ENCODE measurements around the gene HNF1A.

The HNF1A gene

DNA sequence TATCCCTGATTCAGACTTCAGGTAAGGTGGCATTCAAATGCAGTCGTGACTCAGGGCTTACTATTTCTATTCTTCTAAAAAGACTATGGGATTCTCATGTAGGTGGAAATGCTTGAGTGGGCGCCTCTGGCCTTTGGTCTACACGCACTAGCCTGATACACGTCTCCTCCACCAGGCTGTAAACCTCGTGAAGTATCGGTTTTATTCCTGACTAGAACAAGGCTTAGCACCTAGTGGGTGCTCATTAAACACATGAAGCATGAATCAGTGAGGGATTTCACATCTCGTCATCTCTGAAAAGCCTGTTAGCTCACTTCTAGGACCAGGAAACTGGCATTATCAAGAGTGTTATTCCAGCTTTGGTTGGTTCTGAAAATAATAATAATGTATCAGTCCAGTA lies 17.7 kb upstream of the HNF1A start:
- DNase-seq: no peak

DNA sequence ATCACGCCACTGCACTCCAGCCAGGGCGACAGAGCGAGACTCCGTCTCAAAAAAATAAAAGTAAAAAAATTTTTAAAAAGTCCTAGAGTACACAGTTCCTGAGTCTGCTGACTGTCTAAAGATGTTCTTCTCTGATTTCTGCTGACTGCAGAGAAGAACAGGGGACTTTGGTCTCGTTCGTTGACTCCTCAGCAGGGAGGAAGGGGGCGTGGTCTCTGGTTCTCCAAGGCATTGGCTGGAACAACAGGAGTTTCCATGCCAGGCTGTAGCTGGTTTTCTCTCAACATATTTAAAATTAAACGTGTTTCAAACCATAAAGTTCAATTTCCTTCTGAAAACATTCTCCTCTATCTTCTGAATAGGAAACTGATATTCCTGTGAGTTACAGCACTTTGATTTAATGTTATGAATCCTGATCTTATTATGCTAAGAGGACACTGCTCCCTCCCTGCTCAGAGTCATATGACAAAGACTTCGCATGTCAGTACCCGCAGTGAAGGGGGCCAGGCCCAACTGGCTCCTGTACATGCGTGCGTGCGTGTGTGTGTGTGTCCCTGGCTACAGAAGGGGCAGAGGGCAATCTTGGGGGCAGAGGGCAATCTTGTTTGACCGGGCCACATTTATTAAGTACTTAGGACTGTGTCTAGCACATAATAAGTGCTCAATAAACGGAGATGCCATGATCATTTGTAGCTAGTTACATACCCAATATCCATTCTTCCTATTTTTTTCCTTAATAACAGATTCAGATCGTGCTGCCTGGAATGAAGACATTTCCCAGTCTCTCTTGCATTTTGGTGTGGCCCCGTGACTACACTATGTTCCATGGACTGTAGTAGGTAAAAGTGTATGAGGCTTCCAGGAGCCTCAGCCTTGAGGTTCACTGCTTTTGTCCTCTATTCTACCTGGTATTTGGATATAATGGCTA lies 16.5 kb upstream of the HNF1A start:
- DNase-seq: no peak

DNA sequence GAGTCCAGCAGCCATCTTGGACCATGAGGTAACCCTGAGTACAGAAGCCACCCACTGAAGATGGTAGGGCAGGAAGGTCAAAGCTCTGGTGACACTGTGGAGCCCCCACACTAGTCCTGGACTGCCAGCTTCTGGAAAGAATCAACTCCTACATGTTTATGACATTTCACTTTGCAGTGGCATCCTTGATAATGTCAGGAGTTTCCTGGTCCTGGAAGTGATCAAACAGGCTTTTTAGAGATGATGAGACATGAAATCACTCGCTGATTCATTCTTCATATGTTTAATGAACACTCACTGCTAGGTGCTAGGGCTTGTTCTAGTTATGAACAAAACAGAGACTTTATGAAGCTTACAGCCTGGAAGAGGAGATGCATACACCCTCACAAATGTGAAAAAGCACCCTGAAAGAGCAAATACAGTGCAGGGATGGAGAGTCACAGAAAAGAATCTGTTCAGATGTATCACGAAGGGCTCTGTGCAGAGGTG lies 15.8 kb upstream of the HNF1A start:
- DNase-seq: no peak

- no peak for DNase-seq
These were observed 14.0 kb upstream of the HNF1A start for GRCh38 chr12:120964298-120964697.

GRCh38 chr12:120965534-120966091 lies 12.7 kb upstream of the HNF1A start:
- DNase-seq: no peak

DNA sequence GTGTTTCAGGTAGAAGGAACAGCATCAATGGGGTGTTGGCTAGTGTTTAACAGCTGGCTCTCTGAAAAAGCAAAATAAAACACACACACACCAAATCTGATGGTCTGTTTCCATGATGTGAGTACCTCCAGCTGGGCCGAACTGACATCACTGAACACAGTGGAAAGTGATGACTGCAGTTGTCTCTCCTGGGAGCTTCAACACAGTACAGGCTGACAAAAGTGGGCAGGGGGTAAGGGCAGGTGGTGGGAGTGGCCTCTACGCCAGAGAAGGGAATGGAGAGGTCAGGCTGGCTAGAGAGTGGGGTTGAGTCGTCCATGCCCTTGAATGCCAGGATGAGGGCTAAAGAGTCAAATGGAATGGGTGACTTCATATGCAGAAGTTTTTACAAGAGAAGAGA lies 8.0 kb upstream of the HNF1A start:
- no peak for DNase-seq

DNA sequence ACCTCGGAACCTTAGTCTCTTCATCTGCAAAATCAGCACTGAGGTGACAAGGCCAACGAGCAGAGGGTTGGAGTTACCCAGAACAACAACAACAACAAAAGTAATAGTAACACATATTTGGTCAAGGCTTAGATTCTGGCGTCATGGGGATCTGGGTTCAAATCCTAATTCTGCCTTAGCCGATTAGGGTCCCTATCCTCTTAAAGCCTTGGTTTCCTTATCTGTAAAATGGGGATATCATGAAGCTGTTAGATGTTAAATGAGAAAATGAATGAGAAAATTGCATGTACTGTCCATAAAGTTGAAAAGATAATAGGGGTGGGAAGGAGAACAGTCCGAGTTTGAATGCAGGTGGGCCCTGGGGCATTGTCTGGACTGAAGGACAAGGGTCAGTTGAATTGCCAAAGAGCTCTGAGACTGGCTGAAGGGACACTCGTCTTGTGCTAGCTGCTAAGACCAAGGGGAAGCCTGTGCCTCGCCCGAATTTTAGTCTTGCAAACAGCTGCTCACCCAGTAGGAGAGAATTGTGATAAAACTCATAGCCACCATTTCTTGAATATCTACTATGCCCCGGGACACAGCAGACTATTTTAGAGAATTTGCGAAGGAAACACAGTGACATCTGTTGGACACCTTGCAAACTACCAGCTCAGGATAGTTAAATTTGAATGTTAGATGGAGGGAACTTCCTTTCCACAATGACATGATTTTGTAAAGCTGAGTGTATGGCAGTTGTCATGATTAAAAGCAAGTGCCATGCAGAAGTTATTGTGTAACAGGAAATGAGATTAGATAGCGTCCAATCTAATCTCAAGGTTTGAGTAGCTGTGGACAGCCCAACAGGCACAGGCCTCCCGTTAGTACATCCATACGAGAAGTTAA lies 6.8 kb upstream of the HNF1A start:
- DNase-seq: no peak

DNA sequence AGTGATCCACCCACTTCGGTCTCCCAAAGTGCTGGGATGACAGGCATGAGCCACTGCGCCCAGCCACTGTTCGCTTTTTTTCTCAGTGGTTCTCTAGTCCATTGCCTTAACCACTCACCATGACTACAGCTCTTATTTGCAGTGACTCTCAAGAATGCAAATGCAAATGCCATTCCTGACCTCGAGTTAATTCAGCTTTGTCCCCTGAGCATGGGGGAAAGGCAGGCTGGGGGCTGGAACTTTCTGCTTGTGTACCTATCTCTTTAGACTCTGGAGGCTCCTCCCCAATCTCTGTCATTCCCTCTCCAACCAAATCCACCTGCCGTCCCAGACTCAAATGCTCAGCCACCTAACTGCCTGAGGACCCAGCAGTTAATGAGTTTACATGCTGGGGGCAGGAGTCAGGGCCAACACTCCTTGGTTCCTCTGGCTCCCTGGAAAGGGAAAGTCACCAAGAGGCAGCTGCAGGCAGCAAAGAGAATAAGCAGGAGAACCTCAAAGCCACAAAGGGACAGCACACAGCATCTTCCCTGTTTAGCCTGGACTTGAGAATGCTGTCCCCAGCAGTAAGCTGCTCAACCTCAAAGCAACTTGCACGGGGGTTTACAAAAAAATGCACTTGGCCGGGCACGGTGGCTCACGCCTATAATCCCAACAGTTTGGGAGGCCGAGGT lies 5.3 kb upstream of the HNF1A start:
- DNase-seq: no peak

DNA sequence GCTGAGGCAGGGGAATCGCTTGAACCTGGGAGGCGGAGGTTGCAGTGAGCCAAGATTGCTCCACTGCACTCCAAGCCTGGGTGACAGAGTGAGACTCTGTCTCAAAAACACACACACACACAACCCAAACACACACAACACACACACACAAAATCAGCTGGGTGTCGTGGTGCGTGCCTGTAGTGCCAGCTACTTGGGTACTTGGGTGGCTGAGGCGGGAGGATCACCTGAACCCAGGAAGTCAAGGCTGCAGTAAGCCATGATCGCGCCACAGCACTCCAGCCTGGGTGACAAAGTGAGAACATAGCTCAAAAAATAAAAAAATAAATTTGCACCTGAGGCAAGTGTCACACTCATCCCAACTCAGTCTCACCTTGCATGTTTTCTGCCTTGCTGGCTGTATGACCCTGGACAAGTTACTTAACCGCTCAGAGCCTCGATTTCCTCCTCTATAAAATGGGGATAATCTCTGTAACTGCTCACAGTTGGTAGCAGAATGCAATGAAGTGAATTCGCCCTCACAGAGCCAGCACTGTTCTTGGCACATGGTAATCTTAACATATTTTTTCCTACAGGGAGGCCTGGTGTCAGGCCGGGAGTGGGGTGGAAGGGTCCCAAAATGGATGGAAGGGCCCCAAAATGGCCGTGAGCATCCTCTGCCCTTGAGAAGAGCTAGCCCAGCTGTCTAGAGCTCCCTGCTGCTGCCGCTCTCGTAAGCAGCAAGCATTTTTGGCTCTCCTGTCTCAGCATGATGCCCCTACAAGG lies 630 bp upstream of the HNF1A start:
- DNase-seq: no peak

DNA sequence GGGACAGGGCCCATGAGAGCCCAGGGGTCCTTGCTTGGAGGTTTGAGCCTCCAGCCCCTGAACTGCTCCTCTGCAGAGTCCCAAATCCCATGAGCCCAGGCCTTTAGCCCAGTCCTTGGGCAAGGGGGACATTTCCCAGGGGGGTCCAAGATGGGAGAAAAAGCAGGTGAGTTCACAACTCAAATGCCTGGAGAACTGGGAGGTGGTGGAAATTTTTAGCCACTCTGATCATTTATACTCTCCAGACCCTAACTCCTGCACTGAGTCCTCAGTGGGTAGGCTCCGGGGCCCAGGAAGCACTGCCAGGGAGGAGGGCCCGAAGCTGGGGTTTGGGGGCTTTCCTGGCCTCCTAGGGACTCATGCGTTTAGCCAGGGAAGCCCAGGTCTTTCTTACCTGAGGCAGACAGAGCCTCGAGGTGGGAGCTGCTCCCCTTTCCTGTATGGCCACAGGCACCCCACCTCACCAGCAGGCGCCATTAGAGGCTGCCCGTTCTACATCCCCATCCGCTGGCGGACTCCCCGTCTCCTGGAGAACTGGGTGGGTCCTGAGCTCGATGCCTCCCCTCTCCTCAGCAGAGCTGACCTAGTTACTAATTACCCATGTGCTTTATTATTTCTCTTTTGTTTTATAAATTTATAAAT lies 998 bp downstream of the HNF1A start:
- DNase-seq: no peak

DNA sequence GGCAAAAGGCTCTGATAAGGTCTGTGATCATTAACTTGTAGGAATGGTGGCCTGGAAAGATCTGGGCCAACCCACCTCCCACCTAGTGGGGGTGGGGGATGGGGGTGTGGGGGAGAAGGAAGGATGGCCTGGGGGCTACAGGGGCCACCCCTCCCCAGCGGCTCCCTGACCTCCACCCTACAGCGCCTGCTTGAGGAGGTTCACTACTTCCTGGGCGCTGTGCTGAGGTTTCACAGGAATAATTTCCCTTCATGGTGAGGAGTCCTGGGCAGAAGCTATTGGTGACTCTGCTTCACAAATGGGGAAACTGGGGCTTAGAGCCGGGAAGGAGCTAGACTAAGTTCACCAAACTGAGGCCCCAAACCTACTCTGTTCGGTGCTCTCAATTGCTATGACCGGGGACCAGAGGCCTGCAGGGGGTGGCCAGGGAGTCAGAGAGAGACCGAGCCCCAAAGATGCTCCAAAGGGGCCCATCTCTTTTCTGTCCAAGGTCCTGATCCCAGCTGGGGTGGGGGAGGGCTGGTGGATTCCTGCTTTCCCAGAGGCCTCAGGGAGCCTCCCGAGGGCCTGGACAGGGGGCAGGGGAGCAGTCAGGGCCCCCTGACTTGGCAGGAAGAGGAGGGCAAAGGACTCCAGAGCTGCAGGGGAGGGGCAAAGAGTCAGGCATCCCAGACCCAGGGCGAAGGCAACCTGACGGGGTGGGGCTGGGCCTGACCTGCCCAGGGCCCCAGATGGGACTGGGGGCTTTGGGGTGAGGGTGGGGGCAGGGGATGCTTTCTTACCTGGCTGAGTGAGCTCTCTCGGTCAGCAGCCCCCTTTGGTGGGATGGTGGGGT lies 1.7 kb downstream of the HNF1A start:
- DNase-seq: no peak

DNA sequence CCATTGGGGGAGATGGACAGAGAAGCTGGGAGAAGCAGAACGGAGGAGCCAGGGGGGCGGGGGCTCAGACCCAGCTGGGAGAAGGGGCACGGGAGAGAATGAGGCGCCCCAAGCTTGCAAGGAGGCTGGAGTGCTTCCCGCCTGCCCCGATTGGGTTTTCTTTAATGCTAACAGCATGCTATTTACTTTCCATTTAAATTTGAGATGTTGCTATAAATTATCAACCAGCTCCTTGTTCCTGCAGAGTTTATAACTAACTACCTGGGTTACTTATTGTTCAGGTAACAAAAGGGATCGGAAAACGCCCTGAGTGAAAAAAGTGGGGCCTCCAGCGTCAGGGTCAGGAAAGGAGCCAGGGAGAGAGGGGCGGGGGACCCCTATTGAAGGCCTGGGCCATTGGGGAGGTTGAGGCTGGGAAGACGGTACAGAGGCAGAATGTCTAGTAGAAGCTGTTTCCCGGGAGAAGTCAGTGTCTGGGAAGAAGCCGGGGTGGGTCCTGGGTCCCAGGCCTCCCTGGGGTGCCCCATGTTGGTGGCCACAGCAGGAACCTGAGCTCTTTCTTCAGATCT lies 2.5 kb downstream of the HNF1A start:
- no peak for DNase-seq

DNA sequence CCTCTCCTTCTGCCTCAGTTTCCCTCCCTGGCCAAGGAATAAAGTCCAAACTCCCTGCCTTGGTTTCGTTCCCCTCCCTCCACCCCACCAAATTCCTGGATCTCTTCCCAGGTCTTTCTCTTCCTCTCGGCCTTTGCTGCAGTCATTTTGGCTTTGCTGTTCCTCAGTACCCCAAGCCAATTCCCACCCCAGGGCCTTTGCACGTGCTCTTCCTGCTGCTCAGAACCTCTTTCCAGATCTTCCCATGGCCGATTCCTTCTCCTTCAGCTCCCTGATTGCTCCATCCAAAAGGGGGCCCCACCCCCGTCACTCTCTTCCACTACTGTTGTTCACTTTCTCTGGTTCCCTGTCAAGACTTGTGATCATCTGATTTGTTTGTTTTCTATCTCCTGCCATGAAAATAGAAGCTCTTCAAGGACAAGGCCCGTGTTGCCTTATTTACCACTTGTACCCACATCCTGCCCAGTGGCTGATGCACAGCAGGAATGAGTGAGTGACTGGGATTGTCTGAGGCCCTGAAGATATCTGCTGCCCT lies 3.1 kb downstream of the HNF1A start:
- DNase-seq: no peak

GRCh38 chr12:120982659-120983058 lies 4.3 kb downstream of the HNF1A start:
- DNase-seq: no peak

- DNase-seq: no peak
These were observed 5.4 kb downstream of the HNF1A start for GRCh38 chr12:120983759-120984158.

- DNase-seq: no peak
These were observed 6.1 kb downstream of the HNF1A start for GRCh38 chr12:120984351-120984898.

GRCh38 chr12:120988234-120988633 lies 9.9 kb downstream of the HNF1A start:
- no peak for DNase-seq

GRCh38 chr12:120988658-120989057 lies 10.3 kb downstream of the HNF1A start:
- no peak for DNase-seq

DNA sequence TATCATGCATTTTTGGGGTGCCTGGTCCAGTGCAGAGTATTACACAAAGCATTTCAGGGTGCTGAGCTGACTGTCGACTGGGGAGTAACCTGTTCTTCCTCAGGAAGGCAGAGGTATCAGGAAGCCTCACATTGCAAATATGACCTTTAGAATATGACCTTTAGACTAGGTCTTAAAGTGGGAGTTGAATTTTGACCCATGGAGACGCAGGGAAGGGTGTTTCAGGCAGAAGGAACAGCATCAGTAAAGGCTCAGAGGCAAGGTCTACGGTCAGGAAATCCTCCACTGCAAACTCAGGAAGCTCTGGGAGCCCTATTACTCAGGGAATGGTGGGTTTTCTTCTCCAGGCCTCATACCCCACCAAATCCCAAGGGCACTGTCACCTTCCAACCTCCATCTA lies 11.3 kb downstream of the HNF1A start:
- no peak for DNase-seq

All from activated CD8-positive, alpha-beta memory T cell treated with anti-CD3 and anti-CD28 coated beads, Interleukin-2, amount 50 U/mL, for 4 hours (primary cell).